ENCODE results near the gene CALML4.

DNA sequence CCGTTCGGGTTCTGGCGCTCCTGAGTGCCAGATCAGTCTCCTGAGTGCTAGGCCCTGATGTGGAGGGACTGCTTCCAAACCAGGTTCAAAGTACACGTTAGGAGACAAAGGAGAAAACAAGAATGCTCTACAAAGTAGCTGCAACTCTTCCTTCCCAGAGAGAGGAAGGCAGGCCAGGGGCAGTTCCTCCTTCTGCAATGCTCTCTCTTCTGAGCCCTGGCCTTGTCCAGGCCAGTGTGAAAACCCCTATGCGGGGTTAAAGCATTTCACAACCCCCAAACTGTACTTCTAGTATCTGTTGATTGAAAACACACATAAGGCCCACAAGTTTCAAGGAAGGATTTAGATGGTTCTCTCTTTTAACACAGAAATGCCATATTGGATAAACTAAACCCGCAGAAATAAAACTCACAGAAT lies 9.7 kb upstream of the CALML4 start:
- no peak for TF ChIP-seq ZNF274 (IDR thresholded peaks at IDR 0.05; ENCODE audit: low read depth, low read length)
- TF ChIP-seq SUZ12 (IDR thresholded peaks at IDR 0.05; ENCODE audit: extremely low read depth, insufficient read depth, insufficient read length), result no peak
